Measurements from ENCODE around the gene MAP1S. TPM values are rescaled to one million over a fixed set of nuclear protein-coding genes. Genes with fewer than 3 reads are reported as not detected.

MAP1S gene, protein sequence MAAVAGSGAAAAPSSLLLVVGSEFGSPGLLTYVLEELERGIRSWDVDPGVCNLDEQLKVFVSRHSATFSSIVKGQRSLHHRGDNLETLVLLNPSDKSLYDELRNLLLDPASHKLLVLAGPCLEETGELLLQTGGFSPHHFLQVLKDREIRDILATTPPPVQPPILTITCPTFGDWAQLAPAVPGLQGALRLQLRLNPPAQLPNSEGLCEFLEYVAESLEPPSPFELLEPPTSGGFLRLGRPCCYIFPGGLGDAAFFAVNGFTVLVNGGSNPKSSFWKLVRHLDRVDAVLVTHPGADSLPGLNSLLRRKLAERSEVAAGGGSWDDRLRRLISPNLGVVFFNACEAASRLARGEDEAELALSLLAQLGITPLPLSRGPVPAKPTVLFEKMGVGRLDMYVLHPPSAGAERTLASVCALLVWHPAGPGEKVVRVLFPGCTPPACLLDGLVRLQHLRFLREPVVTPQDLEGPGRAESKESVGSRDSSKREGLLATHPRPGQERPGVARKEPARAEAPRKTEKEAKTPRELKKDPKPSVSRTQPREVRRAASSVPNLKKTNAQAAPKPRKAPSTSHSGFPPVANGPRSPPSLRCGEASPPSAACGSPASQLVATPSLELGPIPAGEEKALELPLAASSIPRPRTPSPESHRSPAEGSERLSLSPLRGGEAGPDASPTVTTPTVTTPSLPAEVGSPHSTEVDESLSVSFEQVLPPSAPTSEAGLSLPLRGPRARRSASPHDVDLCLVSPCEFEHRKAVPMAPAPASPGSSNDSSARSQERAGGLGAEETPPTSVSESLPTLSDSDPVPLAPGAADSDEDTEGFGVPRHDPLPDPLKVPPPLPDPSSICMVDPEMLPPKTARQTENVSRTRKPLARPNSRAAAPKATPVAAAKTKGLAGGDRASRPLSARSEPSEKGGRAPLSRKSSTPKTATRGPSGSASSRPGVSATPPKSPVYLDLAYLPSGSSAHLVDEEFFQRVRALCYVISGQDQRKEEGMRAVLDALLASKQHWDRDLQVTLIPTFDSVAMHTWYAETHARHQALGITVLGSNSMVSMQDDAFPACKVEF
- total RNA-seq (15.9 and 18.3 TPM in 2 replicates), polyA plus RNA-seq (10.5 and 13.1 TPM in 2 replicates), polyA minus RNA-seq (ENCODE audit: low replicate concordance) (141 and 172 TPM in 2 replicates)
- 43.8 and 63.9 TPM in 2 replicates for polyA plus RNA-seq (2012)

DNA sequence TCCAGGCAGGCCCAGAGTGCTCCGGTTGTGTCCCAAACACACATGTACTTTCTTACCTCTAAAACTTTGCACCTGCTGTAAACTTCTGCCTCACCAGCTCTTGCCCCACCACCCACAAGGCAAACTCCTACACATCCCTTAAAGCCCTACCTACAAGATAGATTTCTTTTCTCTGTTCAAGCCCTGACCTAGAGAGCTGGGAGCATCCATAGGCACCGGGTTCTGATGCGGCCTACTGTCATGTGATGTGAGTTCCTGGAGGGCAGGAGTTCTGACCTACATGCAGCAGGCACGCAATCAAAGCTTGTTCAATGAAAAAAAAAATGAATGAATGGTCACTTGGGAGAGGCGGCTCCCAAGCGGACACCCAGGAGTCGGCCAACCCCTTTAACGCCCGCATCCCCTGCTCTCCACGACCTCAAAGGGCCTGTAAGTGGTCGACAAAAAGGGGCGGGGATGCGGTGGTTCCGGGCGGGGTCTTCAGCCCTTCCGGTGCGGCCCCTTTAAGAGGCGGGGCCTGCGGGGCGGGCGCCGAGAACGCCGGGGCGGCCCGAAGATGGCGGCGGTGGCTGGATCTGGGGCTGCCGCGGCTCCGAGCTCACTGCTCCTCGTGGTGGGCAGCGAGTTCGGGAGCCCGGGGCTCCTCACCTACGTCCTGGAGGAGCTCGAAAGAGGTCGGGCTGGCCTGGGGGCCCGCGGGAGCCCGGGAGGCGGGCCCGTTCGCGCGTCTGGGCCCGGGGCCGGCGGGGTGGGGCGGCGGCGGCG lies at the start of gene MAP1S:
MAP1S (plus strand) TSS at position 534 of the 765 bp plus-strand sequence; CDS start at position 557, 23 bp downstream.
- no peaks in the 10 kb centered on the region for H4K20me1 ChIP-seq (ENCODE audit: control insufficient read depth, extremely low read depth, insufficient read depth, low read length)
- peak within 1 kb of the TSS; percentile 65 for H3K9ac ChIP-seq (ENCODE audit: insufficient read depth, low read length)
- peak within 1 kb of the TSS; percentile 75 for H3K4me2 ChIP-seq (ENCODE audit: extremely low read depth, insufficient read depth, low read length)
- no peaks in the 10 kb centered on the region for H3K9me3 ChIP-seq (ENCODE audit: control insufficient read depth, insufficient read depth, low read depth, low read length)
- H3K27ac ChIP-seq (ENCODE audit: insufficient read depth, low read length): peak within 1 kb of the TSS; percentile 34
- TF ChIP-seq, protein P1, sequence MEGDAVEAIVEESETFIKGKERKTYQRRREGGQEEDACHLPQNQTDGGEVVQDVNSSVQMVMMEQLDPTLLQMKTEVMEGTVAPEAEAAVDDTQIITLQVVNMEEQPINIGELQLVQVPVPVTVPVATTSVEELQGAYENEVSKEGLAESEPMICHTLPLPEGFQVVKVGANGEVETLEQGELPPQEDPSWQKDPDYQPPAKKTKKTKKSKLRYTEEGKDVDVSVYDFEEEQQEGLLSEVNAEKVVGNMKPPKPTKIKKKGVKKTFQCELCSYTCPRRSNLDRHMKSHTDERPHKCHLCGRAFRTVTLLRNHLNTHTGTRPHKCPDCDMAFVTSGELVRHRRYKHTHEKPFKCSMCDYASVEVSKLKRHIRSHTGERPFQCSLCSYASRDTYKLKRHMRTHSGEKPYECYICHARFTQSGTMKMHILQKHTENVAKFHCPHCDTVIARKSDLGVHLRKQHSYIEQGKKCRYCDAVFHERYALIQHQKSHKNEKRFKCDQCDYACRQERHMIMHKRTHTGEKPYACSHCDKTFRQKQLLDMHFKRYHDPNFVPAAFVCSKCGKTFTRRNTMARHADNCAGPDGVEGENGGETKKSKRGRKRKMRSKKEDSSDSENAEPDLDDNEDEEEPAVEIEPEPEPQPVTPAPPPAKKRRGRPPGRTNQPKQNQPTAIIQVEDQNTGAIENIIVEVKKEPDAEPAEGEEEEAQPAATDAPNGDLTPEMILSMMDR (conservative IDR thresholded peaks at IDR 0.05 in 1 of 2, IDR thresholded peaks at IDR 0.05 in 1 of 2; ENCODE audit: low read depth in 1 of 2, low read length in 2 of 2): no peak
- no peak for TF ChIP-seq EZH2 (IDR thresholded peaks at IDR 0.05; ENCODE audit: low read length, missing control alignments)
- H3K27me3 ChIP-seq (ENCODE audit: control insufficient read depth, insufficient read depth, low read length): no peaks in the 10 kb centered on the region
- H3K4me1 ChIP-seq (ENCODE audit: control insufficient read depth, extremely low read depth, insufficient read depth, low read length): peaks cover 4% of the 10 kb centered on the region
- H3K36me3 ChIP-seq (ENCODE audit: control insufficient read depth, insufficient read depth, low read length): peaks cover 2% of the 10 kb centered on the region
- peak within 1 kb of the TSS; percentile 76 for H2AFZ ChIP-seq (ENCODE audit: low read length)
- peak within 1 kb of the TSS; percentile 60 to 87 (median 75) for H3K4me3 ChIP-seq (replicated peaks in 1 of 4; ENCODE audit: control extremely low read depth in 1 of 4, insufficient read depth in 1 of 4, low read depth in 3 of 4, low read length in 4 of 4)
- peak; percentile 40 to 44 for DNase-seq (ENCODE audit: low read depth in 2 of 2)
- peaks cover 20% of the 10 kb centered on the region for H3K79me2 ChIP-seq (ENCODE audit: control insufficient read depth, insufficient read depth, low read length)

DNA sequence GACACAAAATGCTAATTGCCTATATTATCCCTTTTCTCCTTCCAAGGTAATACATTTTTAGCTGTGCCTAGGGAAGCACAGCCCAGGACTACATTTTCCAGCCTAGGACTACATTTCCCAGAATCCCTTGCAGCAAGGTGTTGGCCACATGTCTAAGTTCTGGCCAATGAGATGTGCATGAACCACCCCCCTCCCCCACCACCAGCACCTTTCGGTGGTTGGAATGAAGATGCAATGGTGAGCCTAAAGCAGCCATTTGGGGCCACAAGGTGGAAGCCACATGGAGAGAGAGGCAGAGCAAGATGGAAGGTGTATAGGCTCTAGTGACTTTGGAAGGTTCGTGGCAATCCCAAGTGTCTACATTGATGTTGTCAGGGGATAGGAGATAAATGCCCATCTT lies 47.4 kb upstream of the MAP1S start:
- no peak overlapping the region for H2AFZ ChIP-seq (ENCODE audit: low read length)
- peak; percentile 27 for DNase-seq (ENCODE audit: low read depth in 2 of 2)
- no peaks in the 10 kb centered on the region for H3K9me3 ChIP-seq (ENCODE audit: control insufficient read depth, insufficient read depth, low read depth, low read length)
- no peaks in the 10 kb centered on the region for H3K79me2 ChIP-seq (ENCODE audit: control insufficient read depth, insufficient read depth, low read length)
- H3K4me3 ChIP-seq (replicated peaks in 1 of 4; ENCODE audit: control extremely low read depth in 1 of 4, insufficient read depth in 1 of 4, low read depth in 3 of 4, low read length in 4 of 4): no peak overlapping the region
- no peaks in the 10 kb centered on the region for H3K4me1 ChIP-seq (ENCODE audit: control insufficient read depth, extremely low read depth, insufficient read depth, low read length)
- no peaks in the 10 kb centered on the region for H3K36me3 ChIP-seq (ENCODE audit: control insufficient read depth, insufficient read depth, low read length)
- no peak overlapping the region for H3K27ac ChIP-seq (ENCODE audit: insufficient read depth, low read length)
- H3K27me3 ChIP-seq (ENCODE audit: control insufficient read depth, insufficient read depth, low read length): no peaks in the 10 kb centered on the region
- no peak overlapping the region for H3K4me2 ChIP-seq (ENCODE audit: extremely low read depth, insufficient read depth, low read length)
- no peaks in the 10 kb centered on the region for H4K20me1 ChIP-seq (ENCODE audit: control insufficient read depth, extremely low read depth, insufficient read depth, low read length)
- no peak for TF ChIP-seq EZH2 (IDR thresholded peaks at IDR 0.05; ENCODE audit: low read length, missing control alignments)
- TF ChIP-seq, protein P1 (conservative IDR thresholded peaks at IDR 0.05 in 1 of 2, IDR thresholded peaks at IDR 0.05 in 1 of 2; ENCODE audit: low read depth in 1 of 2, low read length in 2 of 2): no peak
- H3K9ac ChIP-seq (ENCODE audit: insufficient read depth, low read length): no peak overlapping the region

All from fibroblast of lung (primary cell).